T-helper 2 cell treated with Interferon-gamma antibody and Interleukin-4, amounts not matched to agents 100 ng/mL and 5 ng/mL, for 36 hours (primary cell): ENCODE results near the gene KARS1. TPM values are rescaled to one million over a fixed set of nuclear protein-coding genes. Genes with fewer than 3 reads are reported as not detected.

Experiments used
- intact Hi-C: fragments of 100-400 bp; cut with micrococcal nuclease; formaldehyde crosslinking; loops from one replicate; pipeline ENCODE4 v1.15.1; 2023
- total RNA-seq: library from RNA; stranded (reverse); gene quantifications from 2 replicates; pipeline ENCODE4 v1.2.3, GENCODE V29; 2022

KARS1 gene
- total RNA-seq, 1 donor from 2014 or later = 198 TPM

- intact Hi-C loops = no loop called here
Measured at GRCh38 chr16:75588716-75589115, 58.7 kb downstream of the KARS1 start.

GRCh38 chr16:75584108-75584507 is 63.4 kb downstream of the KARS1 start:
- intact Hi-C loops = no loop called here

GRCh38 chr16:75579281-75579834 is 68.1 kb downstream of the KARS1 start:
- intact Hi-C loops = no loop called here

GRCh38 chr16:75578725-75579124 is 68.7 kb downstream of the KARS1 start:
- intact Hi-C loops = no loop called here

GRCh38 chr16:75578212-75578611 is 69.3 kb downstream of the KARS1 start:
- intact Hi-C loops = no loop called here

Other genes with a start within 250 kb of the KARS1 start
- 36.3 and 38.1 TPM in 2 replicates for gene CFDP1, start 214.2 kb downstream of the KARS1 start, total RNA-seq
- gene TMEM170A, start 183.0 kb downstream of the KARS1 start, total RNA-seq = 38.2 and 44.1 TPM in 2 replicates
- 0.05 TPM in 1 of 2 replicates, not detected in the other for gene CHST6, start 152.2 kb downstream of the KARS1 start, total RNA-seq
- not detected in 2 replicates for gene CHST5, start 111.6 kb downstream of the KARS1 start, total RNA-seq
- 1.7 and 2.0 TPM in 2 replicates for gene TMEM231, start 91.4 kb downstream of the KARS1 start, total RNA-seq
- 61.4 and 63.1 TPM in 2 replicates for gene GABARAPL2, start 81.3 kb downstream of the KARS1 start, total RNA-seq
- 45.1 and 47.8 TPM in 2 replicates for gene ADAT1, start 24.4 kb downstream of the KARS1 start, total RNA-seq
- gene TERF2IP, start 108 bp upstream of the KARS1 start, total RNA-seq = 67.4 and 67.6 TPM in 2 replicates
- not detected in 2 replicates for gene CPHXL2, start 29.3 kb upstream of the KARS1 start, total RNA-seq
- not detected in 2 replicates for gene DUXB, start 53.8 kb upstream of the KARS1 start, total RNA-seq
- gene CPHXL, start 78.8 kb upstream of the KARS1 start, total RNA-seq = not detected in 2 replicates